ENCODE measurements around the gene PSMD13.
"Not testable (repeated sequence)": the region's sequence is repeated elsewhere in the genome, so short reads cannot be mapped to it uniquely, and the experiment has no call there.

The PSMD13 gene

DNA sequence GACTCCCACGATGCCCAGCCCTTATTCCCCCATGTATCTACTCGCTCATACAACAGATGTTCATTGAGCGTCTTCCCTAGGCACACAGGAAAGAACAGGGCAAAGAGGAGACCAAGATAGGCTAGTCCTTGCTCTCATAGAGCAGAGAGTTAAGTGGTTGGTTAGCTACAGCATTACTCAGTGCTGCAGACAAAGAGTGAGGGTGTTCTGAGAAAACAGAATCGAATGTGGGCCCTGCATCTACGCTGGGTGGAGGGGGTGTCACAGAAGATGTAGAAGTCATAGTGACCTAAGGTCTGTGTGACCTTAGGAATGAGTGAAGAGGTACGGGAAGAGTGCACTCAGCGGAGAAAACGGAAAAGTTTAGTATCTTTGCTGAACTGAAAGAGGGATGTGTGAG, 12.3 kb downstream of the PSMD13 start:
- DNase-seq (ENCODE audit: low read depth in 2 of 2), result no peak

GRCh38 chr11:250274-250673, 13.5 kb downstream of the PSMD13 start:
- no peak for DNase-seq (ENCODE audit: low read depth in 2 of 2)

DNA sequence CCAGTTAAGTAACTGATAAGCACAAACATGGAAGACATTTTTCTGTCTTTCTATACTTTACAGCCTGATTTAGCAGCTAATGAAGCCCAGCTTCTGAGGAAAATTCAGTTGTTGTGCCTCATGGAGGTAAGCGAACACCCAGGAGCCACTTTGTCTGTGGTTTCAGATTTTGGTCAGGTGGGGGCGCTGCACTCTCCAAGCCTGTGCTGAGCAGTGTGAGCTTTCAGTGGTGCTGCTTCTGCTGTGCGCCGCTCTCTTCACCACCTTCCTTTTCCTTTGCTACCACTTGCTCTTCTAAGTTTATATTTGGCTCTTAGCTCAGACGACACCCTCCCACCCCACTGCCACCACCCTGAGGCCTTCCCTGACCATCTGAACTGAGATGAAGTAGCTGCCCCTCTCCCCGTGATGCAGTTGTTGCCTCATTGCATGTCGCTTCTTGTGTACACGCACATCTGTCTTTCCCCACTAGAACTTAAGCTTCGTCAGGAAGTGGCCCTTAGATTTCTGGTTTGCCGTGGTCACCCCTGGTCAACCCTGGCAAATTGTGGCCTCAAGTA, 14.0 kb downstream of the PSMD13 start:
- peak; percentile 62 to 71 for DNase-seq (ENCODE audit: low read depth in 2 of 2)

DNA sequence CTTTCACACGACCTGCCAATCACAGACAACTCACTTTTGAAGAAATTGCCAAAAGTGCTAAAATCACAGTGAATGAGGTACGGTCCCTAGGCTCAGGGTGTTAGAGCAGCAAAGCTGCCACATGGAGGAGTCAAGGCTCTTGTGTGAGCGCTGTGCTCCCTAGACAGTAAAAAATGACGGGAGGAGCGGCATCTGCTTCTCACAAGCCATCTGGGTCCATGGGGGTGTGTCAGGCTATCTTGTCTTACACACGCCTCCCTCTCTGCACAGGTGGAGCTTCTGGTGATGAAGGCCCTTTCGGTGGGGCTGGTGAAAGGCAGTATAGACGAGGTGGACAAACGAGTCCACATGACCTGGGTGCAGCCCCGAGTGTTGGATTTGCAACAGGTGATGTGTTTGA, 14.8 kb downstream of the PSMD13 start:
- no peak for DNase-seq (ENCODE audit: low read depth in 2 of 2)

- DNase-seq (ENCODE audit: low read depth in 2 of 2), result no peak
Measured at GRCh38 chr11:252666-253065, 15.9 kb downstream of the PSMD13 start.

GRCh38 chr11:253160-253885, 16.5 kb downstream of the PSMD13 start:
- no peak for DNase-seq (ENCODE audit: low read depth in 2 of 2)

- no peak for DNase-seq (ENCODE audit: low read depth in 2 of 2)
Measured at GRCh38 chr11:253886-254270, 17.1 kb downstream of the PSMD13 start.

DNA sequence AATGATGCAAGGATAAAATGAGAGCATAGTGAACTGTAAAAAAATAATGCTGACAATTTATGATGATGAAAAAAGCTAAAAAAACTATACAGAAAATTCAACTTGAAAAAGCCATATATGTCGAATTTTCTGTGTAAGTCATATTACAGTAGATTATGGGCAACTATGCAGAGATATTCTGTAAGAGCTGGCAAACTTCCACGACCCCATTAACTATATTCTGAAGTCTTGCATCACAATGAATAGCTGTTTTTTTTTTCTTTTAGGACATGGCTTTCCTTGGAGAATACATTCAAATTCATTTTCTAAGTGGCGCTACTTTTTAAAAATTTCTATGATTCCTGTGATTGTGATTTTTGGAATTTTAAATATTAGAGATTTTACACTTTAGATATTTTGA, 18.4 kb downstream of the PSMD13 start:
- no peak for DNase-seq (ENCODE audit: low read depth in 2 of 2)

GRCh38 chr11:255816-256215, 19.0 kb downstream of the PSMD13 start:
- DNase-seq (ENCODE audit: low read depth in 2 of 2), result no peak

GRCh38 chr11:256952-257737, 20.4 kb downstream of the PSMD13 start:
- DNase-seq (ENCODE audit: low read depth in 2 of 2), result no peak

- no peak for DNase-seq (ENCODE audit: low read depth in 2 of 2)
Measured at GRCh38 chr11:257766-258493, 21.2 kb downstream of the PSMD13 start.

DNA sequence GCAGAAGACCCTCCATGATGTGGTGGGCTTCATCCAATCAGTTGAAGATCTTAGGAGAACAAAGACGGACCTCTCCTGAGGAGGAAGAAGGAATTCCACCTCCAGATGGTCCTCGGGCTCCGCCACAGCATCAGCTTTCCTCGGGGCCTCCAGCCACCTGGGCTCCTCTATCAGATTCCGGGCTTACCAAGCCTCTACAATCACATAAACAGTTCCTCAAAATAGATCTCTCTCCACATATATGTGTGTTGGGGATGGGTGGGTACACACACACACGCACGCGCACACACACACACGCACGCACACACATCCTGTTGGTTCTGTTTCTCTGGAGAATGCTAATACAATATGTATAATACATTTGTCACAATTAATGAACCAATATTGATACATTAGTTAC, 22.6 kb downstream of the PSMD13 start:
- DNase-seq (ENCODE audit: low read depth in 2 of 2), result no peak

DNA sequence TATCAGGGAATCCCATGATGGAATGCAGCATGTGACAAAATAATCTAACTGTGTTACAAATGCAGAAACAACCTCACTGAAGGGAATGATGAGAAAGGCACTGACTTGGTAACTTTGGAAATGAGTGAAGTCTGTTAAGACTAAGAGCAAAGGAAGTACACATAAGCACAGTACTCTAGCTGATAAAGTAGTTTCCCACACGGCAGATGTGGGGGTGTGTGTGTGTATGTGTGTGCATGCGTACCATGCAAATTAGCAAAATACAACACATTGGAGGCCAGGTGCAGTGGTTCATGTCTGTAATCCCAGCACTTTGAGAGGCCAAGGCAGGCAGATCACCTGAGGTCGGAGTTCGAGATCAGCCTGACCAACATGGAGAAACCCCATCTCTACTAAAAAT, 24.8 kb downstream of the PSMD13 start:
- DNase-seq (ENCODE audit: low read depth in 2 of 2), result no peak

- DNase-seq (ENCODE audit: low read depth in 2 of 2), result no peak
Measured at GRCh38 chr11:266676-267439, 30.1 kb downstream of the PSMD13 start.

- DNase-seq (ENCODE audit: low read depth in 2 of 2), result no peak
Measured at GRCh38 chr11:267491-267994, 30.8 kb downstream of the PSMD13 start.

DNA sequence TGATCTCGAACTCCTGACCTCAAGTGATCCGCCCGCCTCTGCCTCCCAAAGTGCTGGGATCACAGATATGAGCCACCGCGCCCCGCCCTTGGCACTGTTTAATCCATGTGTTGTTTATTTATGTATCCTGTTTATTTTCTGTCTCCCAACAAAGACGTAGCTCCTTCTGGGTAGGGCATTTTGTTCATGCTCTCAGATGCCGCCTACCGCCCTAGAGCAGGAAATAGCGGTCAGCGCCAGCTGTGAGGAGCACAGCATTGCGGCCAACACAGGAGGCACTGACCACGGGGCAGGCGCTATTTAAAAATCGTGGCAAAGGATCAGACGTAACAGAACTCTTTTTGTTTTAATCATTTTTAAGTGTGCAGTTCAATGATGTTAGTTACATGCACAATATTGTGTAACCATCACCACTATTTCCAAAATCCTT, 32.0 kb downstream of the PSMD13 start:
- not testable (repeated sequence) for DNase-seq (ENCODE audit: low read depth in 2 of 2)

DNA sequence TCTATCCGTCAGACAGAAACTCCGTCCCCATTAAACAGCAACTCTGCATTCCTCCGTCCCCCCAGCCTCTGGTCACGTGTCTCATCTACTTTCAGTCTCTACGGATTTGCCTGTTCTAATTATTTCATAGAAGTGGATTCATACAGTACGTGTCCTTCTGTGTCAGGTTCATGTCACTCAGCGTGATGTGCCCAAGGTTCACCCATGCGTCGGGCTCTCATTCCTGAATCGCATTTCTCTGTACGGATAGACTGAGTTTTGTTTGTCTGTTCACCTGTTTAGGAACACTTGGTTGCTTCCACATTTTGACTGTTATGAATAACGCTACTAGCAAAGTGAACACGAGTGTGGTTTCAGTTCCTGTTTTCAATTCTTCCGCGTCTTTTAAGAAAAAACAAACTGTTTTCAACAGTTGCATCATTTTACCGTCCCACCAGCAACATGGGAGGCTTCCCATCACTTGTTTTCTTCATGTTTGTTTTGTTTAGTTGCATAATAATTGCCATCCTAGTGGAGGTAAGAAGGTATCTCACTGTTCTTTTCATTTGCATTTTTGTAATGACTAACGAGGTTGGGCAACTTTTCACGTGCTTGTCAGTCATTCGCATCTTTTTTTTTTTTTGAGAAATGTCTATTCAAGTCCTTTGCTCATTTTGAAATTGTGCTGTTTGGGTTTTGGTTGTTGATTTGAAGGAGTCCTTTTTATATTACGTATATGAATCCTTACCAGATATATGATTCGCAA, 32.5 kb downstream of the PSMD13 start:
- DNase-seq (ENCODE audit: low read depth in 2 of 2), result no peak

GRCh38 chr11:270451-271318, 33.9 kb downstream of the PSMD13 start:
- DNase-seq (ENCODE audit: low read depth in 2 of 2), result no peak

- no peak for DNase-seq (ENCODE audit: low read depth in 2 of 2)
Measured at GRCh38 chr11:271319-271715, 34.5 kb downstream of the PSMD13 start.

Data from stimulated activated CD8-positive, alpha-beta memory T cell treated with anti-CD3 and anti-CD28 coated beads, Interleukin-7, amount 100 ng/mL, for 4 hours (primary cell).